NCI-H1048 (cell line): ENCODE measurements around the gene CDK14.

ENCODE experiments used
- DNase-seq: peaks from one replicate; lab custom pipeline; 2025; lab: John Stamatoyannopoulos, UW

The CDK14 gene

GRCh38 chr7:91098566-91098965 is 502.4 kb downstream of the CDK14 start:
- DNase-seq, result no peak

GRCh38 chr7:91103363-91103762 is 507.2 kb downstream of the CDK14 start:
- no peak for DNase-seq

GRCh38 chr7:91107460-91107859 is 511.3 kb downstream of the CDK14 start:
- DNase-seq, result no peak

- no peak for DNase-seq
These were observed 513.1 kb downstream of the CDK14 start for GRCh38 chr7:91109200-91109599.

- DNase-seq, result no peak
These were observed 516.8 kb downstream of the CDK14 start for GRCh38 chr7:91112902-91113341.

- DNase-seq, result no peak
These were observed 518.1 kb downstream of the CDK14 start for GRCh38 chr7:91114232-91114631.

GRCh38 chr7:91126762-91127161 is 530.6 kb downstream of the CDK14 start:
- no peak for DNase-seq

- DNase-seq, result no peak
These were observed 531.2 kb downstream of the CDK14 start for GRCh38 chr7:91127325-91127724.

GRCh38 chr7:91127959-91128358 is 531.8 kb downstream of the CDK14 start:
- no peak for DNase-seq

- DNase-seq, result no peak
These were observed 532.7 kb downstream of the CDK14 start for GRCh38 chr7:91128683-91129348.

GRCh38 chr7:91135300-91135699 is 539.2 kb downstream of the CDK14 start:
- DNase-seq, result no peak

GRCh38 chr7:91135703-91136430 is 539.7 kb downstream of the CDK14 start:
- no peak for DNase-seq

GRCh38 chr7:91137153-91137787 is 541.1 kb downstream of the CDK14 start:
- DNase-seq, result no peak

GRCh38 chr7:91137788-91138368 is 541.8 kb downstream of the CDK14 start:
- DNase-seq, result no peak

- no peak for DNase-seq
These were observed 544.2 kb downstream of the CDK14 start for GRCh38 chr7:91140286-91140685.

- DNase-seq, result no peak
These were observed 544.9 kb downstream of the CDK14 start for GRCh38 chr7:91140982-91141381.

GRCh38 chr7:91142743-91143142 is 546.6 kb downstream of the CDK14 start:
- DNase-seq, result no peak

- DNase-seq, result no peak
These were observed 553.5 kb downstream of the CDK14 start for GRCh38 chr7:91149341-91150246.

GRCh38 chr7:91151916-91152315 is 555.8 kb downstream of the CDK14 start:
- no peak for DNase-seq

- no peak for DNase-seq
These were observed 560.4 kb downstream of the CDK14 start for GRCh38 chr7:91156316-91157185.
